ENCODE data around the gene VWA5B2. TPM values are rescaled to one million over a fixed set of nuclear protein-coding genes. Genes with fewer than 3 reads are reported as not detected.

Gene VWA5B2
- total RNA-seq, 1 experiment from 2014 or later: not detected

DNA sequence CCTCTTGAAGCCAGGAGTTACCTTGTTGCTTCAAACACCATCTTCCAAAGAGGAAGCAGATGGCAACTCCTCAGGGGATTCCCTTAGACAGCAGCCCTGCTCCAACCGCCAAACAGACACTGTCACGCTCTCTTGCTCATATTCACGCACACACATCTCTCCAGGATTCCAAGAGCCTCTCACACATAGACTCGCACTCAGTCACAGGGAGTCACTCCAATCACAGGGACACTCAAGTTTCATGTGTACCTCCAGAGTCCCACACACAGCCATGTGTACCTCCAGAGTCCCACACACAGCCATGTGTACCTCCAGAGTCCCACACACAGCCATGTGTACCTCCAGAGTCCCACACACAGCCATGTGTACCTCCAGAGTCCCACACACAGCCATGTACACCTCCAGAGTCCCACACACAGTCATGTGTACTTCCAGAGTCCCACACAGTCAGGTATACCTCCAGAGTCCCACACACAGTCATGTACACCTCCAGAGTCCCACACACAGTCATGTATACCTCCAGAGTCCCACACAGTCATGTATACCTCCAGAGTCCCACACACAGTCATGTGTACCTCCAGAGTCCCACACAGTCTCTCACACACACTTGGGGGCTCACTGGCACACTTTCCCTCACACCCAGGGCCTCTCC is 6.1 kb downstream of the VWA5B2 start:
- H3K36me3 Mint-ChIP-seq (ENCODE audit: insufficient read depth, unreplicated experiment): no peaks in the 10 kb centered on the region
- BruUV-seq (replicated peaks): no TSS peak

GRCh38 chr3:184236033-184236410 is 6.6 kb downstream of the VWA5B2 start:
- H3K9me3 Mint-ChIP-seq (ENCODE audit: unreplicated experiment): no peaks in the 10 kb centered on the region
- DNase-seq (ENCODE audit: unreplicated experiment): no peak
- POLR2A ChIA-PET: no interaction called here
- TF ChIP-seq, protein P1, sequence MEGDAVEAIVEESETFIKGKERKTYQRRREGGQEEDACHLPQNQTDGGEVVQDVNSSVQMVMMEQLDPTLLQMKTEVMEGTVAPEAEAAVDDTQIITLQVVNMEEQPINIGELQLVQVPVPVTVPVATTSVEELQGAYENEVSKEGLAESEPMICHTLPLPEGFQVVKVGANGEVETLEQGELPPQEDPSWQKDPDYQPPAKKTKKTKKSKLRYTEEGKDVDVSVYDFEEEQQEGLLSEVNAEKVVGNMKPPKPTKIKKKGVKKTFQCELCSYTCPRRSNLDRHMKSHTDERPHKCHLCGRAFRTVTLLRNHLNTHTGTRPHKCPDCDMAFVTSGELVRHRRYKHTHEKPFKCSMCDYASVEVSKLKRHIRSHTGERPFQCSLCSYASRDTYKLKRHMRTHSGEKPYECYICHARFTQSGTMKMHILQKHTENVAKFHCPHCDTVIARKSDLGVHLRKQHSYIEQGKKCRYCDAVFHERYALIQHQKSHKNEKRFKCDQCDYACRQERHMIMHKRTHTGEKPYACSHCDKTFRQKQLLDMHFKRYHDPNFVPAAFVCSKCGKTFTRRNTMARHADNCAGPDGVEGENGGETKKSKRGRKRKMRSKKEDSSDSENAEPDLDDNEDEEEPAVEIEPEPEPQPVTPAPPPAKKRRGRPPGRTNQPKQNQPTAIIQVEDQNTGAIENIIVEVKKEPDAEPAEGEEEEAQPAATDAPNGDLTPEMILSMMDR (IDR thresholded peaks at IDR 0.05; ENCODE audit: unreplicated experiment): no peak
- H3K27ac Mint-ChIP-seq (ENCODE audit: low read depth, unreplicated experiment): no peak overlapping the region
- H3K4me3 Mint-ChIP-seq (ENCODE audit: unreplicated experiment): no peak overlapping the region
- intact Hi-C loops (cut with micrococcal nuclease): no loop called here
- H3K27me3 Mint-ChIP-seq (ENCODE audit: insufficient read depth, unreplicated experiment): peaks cover 10% of the 10 kb centered on the region
- CTCF ChIA-PET: interaction anchor here (4.0 kb wide), 1 partner anchor 9 kb away, joined by 25 read pairs; no protein-coding TSS in a partner anchor
- no peaks in the 10 kb centered on the region for H3K36me3 Mint-ChIP-seq (ENCODE audit: insufficient read depth, unreplicated experiment)
- H3K4me1 Mint-ChIP-seq (ENCODE audit: insufficient read depth, unreplicated experiment): peaks cover 11% of the 10 kb centered on the region
- BruUV-seq (replicated peaks): no TSS peak

More for the DNA sequence above, 6.1 kb downstream of the VWA5B2 start:
- H3K9me3 Mint-ChIP-seq (ENCODE audit: unreplicated experiment): no peaks in the 10 kb centered on the region
- CTCF ChIA-PET: interaction anchor here (4.0 kb wide), 1 partner anchor 8 kb away, joined by 25 read pairs; no protein-coding TSS in a partner anchor
- TF ChIP-seq, protein P1 (IDR thresholded peaks at IDR 0.05; ENCODE audit: unreplicated experiment): no peak
- no peak overlapping the region for H3K27ac Mint-ChIP-seq (ENCODE audit: low read depth, unreplicated experiment)
- H3K27me3 Mint-ChIP-seq (ENCODE audit: insufficient read depth, unreplicated experiment): peaks cover 16% of the 10 kb centered on the region
- intact Hi-C loops (cut with micrococcal nuclease): no loop called here
- no peak overlapping the region for H3K4me3 Mint-ChIP-seq (ENCODE audit: unreplicated experiment)
- peaks cover 12% of the 10 kb centered on the region for H3K4me1 Mint-ChIP-seq (ENCODE audit: insufficient read depth, unreplicated experiment)
- DNase-seq (ENCODE audit: unreplicated experiment): no peak
- POLR2A ChIA-PET: no interaction called here

DNA sequence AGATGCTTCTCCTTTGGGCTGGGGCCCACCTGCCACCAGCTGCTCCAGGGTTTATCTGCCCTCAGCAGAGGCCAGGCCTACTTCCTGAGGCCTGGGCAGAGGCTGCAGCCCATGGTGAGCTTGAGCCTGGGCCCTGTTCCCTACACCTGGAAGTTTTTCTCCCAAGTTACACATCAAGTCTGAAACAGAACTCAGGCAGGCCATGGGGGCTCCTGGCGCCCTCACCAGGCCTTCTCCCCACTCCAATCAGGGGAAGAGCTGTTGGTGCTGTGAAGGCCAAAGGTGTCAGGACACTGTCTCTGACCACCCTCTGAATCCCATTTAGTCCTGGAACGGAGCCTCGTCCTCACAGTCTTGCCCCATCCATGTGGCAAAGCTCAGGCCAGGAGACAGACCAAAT is 7.3 kb downstream of the VWA5B2 start:
- CTCF ChIA-PET: interaction anchor here (1.1 to 4.0 kb wide), 2 partner anchors 10 to 66 kb away, joined by 4 to 25 read pairs; no protein-coding TSS in a partner anchor
- no peak overlapping the region for H3K4me3 Mint-ChIP-seq (ENCODE audit: unreplicated experiment)
- H3K27ac Mint-ChIP-seq (ENCODE audit: low read depth, unreplicated experiment): no peak overlapping the region
- no peaks in the 10 kb centered on the region for H3K9me3 Mint-ChIP-seq (ENCODE audit: unreplicated experiment)
- peaks cover 4% of the 10 kb centered on the region for H3K27me3 Mint-ChIP-seq (ENCODE audit: insufficient read depth, unreplicated experiment)
- peaks cover 6% of the 10 kb centered on the region for H3K4me1 Mint-ChIP-seq (ENCODE audit: insufficient read depth, unreplicated experiment)
- H3K36me3 Mint-ChIP-seq (ENCODE audit: insufficient read depth, unreplicated experiment): no peaks in the 10 kb centered on the region
- POLR2A ChIA-PET: interaction anchor here (0.6 kb wide), 1 partner anchor 42 kb away, joined by 3 read pairs; no protein-coding TSS in a partner anchor
- TF ChIP-seq, protein P1 (IDR thresholded peaks at IDR 0.05; ENCODE audit: unreplicated experiment): no peak
- intact Hi-C loops (cut with micrococcal nuclease): no loop called here
- DNase-seq (ENCODE audit: unreplicated experiment): no peak
- no TSS peak for BruUV-seq (replicated peaks)

DNA sequence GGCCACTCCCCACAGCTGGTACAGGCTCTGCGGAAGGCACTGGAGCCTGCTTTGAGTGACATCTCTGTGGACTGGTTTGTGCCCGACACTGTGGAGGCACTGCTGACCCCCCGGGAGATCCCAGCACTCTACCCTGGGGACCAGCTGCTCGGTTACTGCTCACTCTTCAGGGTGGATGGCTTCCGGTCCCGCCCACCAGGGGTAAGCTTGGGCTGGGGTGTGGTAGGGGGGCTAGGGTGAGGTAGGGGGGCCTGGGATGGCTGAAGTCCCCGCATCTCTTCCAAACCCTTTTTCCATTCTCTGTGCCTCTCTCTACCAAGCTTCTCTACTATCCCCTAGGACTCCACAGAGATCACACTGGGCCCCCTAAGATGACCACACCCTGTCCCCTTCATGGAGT is 7.8 kb downstream of the VWA5B2 start:
- Mint-ChIP-seq H3K9me3 (ENCODE audit: unreplicated experiment) (no peaks in the 10 kb centered on the region), H3K27ac (ENCODE audit: low read depth, unreplicated experiment) (no peak overlapping the region), H3K27me3 (ENCODE audit: insufficient read depth, unreplicated experiment) (no peaks in the 10 kb centered on the region), H3K36me3 (ENCODE audit: insufficient read depth, unreplicated experiment) (no peaks in the 10 kb centered on the region), H3K4me3 (ENCODE audit: unreplicated experiment) (no peak overlapping the region), H3K4me1 (ENCODE audit: insufficient read depth, unreplicated experiment) (peaks cover 6% of the 10 kb centered on the region)
- no peak for DNase-seq (ENCODE audit: unreplicated experiment)
- TF ChIP-seq, protein P1 (IDR thresholded peaks at IDR 0.05; ENCODE audit: unreplicated experiment): no peak
- no TSS peak for BruUV-seq (replicated peaks)
- CTCF ChIA-PET: interaction anchor here (0.7 to 4.0 kb wide), 4 partner anchors 10 to 343 kb away, joined by 3 to 25 read pairs (median 4); partner anchors contain the start of gene EEF1AKMT4
- intact Hi-C loops (cut with micrococcal nuclease): no loop called here
- POLR2A ChIA-PET: no interaction called here

All from MCF 10A (cell line).